IMR-90 (cell line): ENCODE results near the gene C5orf24.

Experiments used
- BHLHE40 ChIP-seq: fragments of 150-350 bp; IDR thresholded peaks from 2 replicates; pipeline ENCODE4 v1.6.1; 2016; ENCODE audit warnings: mild to moderate bottlenecking, low read depth, low read length
- CTCF ChIP-seq: conservative IDR thresholded peaks from 2 replicates; pipeline ENCODE4 v1.5.1; 2012; ENCODE audit warnings: mild to moderate bottlenecking, low read depth, low read length, improper control_type of control experiment
- ELK1 ChIP-seq: fragments of 150-350 bp; IDR thresholded peaks from 2 replicates; pipeline ENCODE4 v1.6.1; 2016; ENCODE audit warnings: low read depth, mild to moderate bottlenecking, low read length, moderate library complexity, borderline replicate concordance
- MAFK ChIP-seq: IDR thresholded peaks from 2 replicates; pipeline ENCODE4 v1.6.1; 2012; ENCODE audit warnings: low read depth, low read length, improper control_type of control experiment
- MAZ ChIP-seq: IDR thresholded peaks from 2 replicates; pipeline ENCODE4 v1.6.1; 2012; ENCODE audit warnings: low read depth, mild to moderate bottlenecking, low read length, improper control_type of control experiment, moderate library complexity, borderline replicate concordance
- NFE2L2 ChIP-seq: fragments of 150-350 bp; IDR thresholded peaks from 2 replicates; pipeline ENCODE4 v1.6.1; 2016; ENCODE audit warnings: low read depth, mild to moderate bottlenecking, low read length
- POLR2A ChIP-seq: IDR thresholded peaks from 2 replicates; pipeline ENCODE4 v1.6.1; 2012; ENCODE audit warnings: mild to moderate bottlenecking, low read depth, low read length
- RAD21 ChIP-seq: IDR thresholded peaks from 2 replicates; pipeline ENCODE4 v1.6.1; 2012; ENCODE audit warnings: low read length, improper control_type of control experiment
- RFX5 ChIP-seq: IDR thresholded peaks from 2 replicates; pipeline ENCODE4 v1.8.0; 2012; ENCODE audit warnings: low read depth, mild to moderate bottlenecking, low read length, moderate library complexity
- USF2 ChIP-seq: fragments of 150-350 bp; IDR thresholded peaks from 2 replicates; pipeline ENCODE4 v1.6.1; 2017; ENCODE audit warnings: mild to moderate bottlenecking, antibody characterized with exemption, low read length, low read depth

GRCh38 chr5:134798468-134798867 is 47.3 kb upstream of the C5orf24 start:
- TF ChIP-seq CTCF (no peak), MAZ (no peak), POLR2A (no peak), USF2 (no peak), RAD21 (no peak), RFX5 (no peak), ELK1 (no peak), BHLHE40 (no peak), MAFK (no peak), NFE2L2 (no peak)
